HG03575 (cell line): ENCODE data around the gene KIF26A.
"Not testable (repeated sequence)": the region's sequence is repeated elsewhere in the genome, so short reads cannot be mapped to it uniquely, and the experiment has no call there.

Experiments
- ATAC-seq: cut with Tn5 transposase; IDR thresholded peaks from one replicate; pipeline ENCODE4 v1.9.1; 2021; ENCODE audit not compliant: unreplicated experiment, insufficient number of reproducible peaks, low FRiP score; ENCODE audit errors: extremely low read depth

The KIF26A gene

GRCh38 chr14:104150136-104151025 lies 12.0 kb downstream of the KIF26A start:
- no peak for ATAC-seq

GRCh38 chr14:104151026-104151381 lies 12.6 kb downstream of the KIF26A start:
- ATAC-seq = no peak

GRCh38 chr14:104151566-104152245 lies 13.3 kb downstream of the KIF26A start:
- ATAC-seq = no peak

- no peak for ATAC-seq
Measured at GRCh38 chr14:104152246-104152575, 13.8 kb downstream of the KIF26A start.

- ATAC-seq = no peak
Measured at GRCh38 chr14:104152686-104153393, 14.5 kb downstream of the KIF26A start.

- ATAC-seq = not testable (repeated sequence)
Measured at GRCh38 chr14:104153394-104153755, 15.0 kb downstream of the KIF26A start.

GRCh38 chr14:104154246-104154645 lies 15.9 kb downstream of the KIF26A start:
- no peak for ATAC-seq

- ATAC-seq = no peak
Measured at GRCh38 chr14:104155513-104155912, 17.1 kb downstream of the KIF26A start.

- no peak for ATAC-seq
Measured at GRCh38 chr14:104156142-104156541, 17.8 kb downstream of the KIF26A start.

GRCh38 chr14:104157016-104157928 lies 18.9 kb downstream of the KIF26A start:
- no peak for ATAC-seq

GRCh38 chr14:104158827-104159798 lies 20.7 kb downstream of the KIF26A start:
- ATAC-seq = no peak

GRCh38 chr14:104159990-104160389 lies 21.6 kb downstream of the KIF26A start:
- ATAC-seq = no peak

- ATAC-seq = no peak
Measured at GRCh38 chr14:104161602-104162367, 23.4 kb downstream of the KIF26A start.

GRCh38 chr14:104162495-104162894 lies 24.1 kb downstream of the KIF26A start:
- ATAC-seq = no peak

GRCh38 chr14:104163541-104163940 lies 25.2 kb downstream of the KIF26A start:
- ATAC-seq = no peak

- ATAC-seq = no peak
Measured at GRCh38 chr14:104164041-104164440, 25.7 kb downstream of the KIF26A start.

GRCh38 chr14:104164512-104164911 lies 26.1 kb downstream of the KIF26A start:
- ATAC-seq = no peak
